K562 (cell line): ENCODE data around the gene AKAIN1.

Experiments used
- CCAR2 ChIP-seq: fragments of 200-400 bp; formaldehyde crosslinking; IDR thresholded peaks from 2 replicates; pipeline ENCODE4 v1.6.1; 2017; ENCODE audit warnings: mild to moderate bottlenecking, low read depth, low read length
- CEBPB ChIP-seq: fragments of 450-650 bp; IDR thresholded peaks from 2 replicates; pipeline ENCODE4 v1.6.1; 2016; ENCODE audit warnings: missing genetic modification characterization, missing compliant biosample characterization
- CHD7 ChIP-seq: fragments of 200-600 bp; sonication (generic); IDR thresholded peaks from one replicate; pipeline ENCODE4 v1.6.1; 2012; ENCODE audit warnings: mild to moderate bottlenecking, low read depth, low read length, inconsistent platforms
- E2F4 ChIP-seq: sonication (generic); formaldehyde crosslinking; IDR thresholded peaks from 2 replicates; pipeline ENCODE4 v1.8.0; 2022; ENCODE audit warnings: mild to moderate bottlenecking, low read depth, missing genetic modification reagents
- POLR2AphosphoS2 ChIP-seq: IDR thresholded peaks from 2 replicates; pipeline ENCODE4 v1.6.1; 2012; ENCODE audit warnings: low read length, improper control_type of control experiment
- SP1 ChIP-seq: sonication (generic); formaldehyde crosslinking; IDR thresholded peaks from 2 replicates; pipeline ENCODE4 v1.8.1; 2022; ENCODE audit warnings: mild to moderate bottlenecking, missing genetic modification reagents
- TEAD1 ChIP-seq, 2 experiments: fragments of 450-650 bp in 1 of 2; sonication (generic) in 1 of 2; formaldehyde crosslinking; IDR thresholded peaks; 2 replicates each; pipeline versions ENCODE4 v1.4.0 to v1.8.0; 2020 to 2022; ENCODE audit warnings: mild to moderate bottlenecking in 2 of 2, missing genetic modification reagents in 1 of 2
- TEAD4 ChIP-seq, 2 experiments: sonication (generic) in 1 of 2; formaldehyde crosslinking in 1 of 2; IDR thresholded peaks; 2 replicates each; pipeline versions ENCODE4 v1.6.1 to v1.8.0; 2012 to 2022; ENCODE audit warnings: borderline replicate concordance in 1 of 2, inconsistent platforms in 1 of 2, low read length in 1 of 2, mild to moderate bottlenecking in 1 of 2, missing genetic modification reagents in 1 of 2
- TSHZ1 ChIP-seq: fragments of 250-450 bp; sonication (Bioruptor Pico); IDR thresholded peaks from 2 replicates; pipeline ENCODE4 v1.4.0; 2020; ENCODE audit warnings: mild to moderate bottlenecking, moderate library complexity
- ZBTB7A ChIP-seq: IDR thresholded peaks from 2 replicates; pipeline ENCODE4 v1.6.1; 2011; ENCODE audit warnings: low read depth, mild to moderate bottlenecking, low read length, moderate library complexity, borderline replicate concordance; ENCODE audit not compliant: control insufficient read depth
- ZFP36 ChIP-seq: fragments of 150-350 bp; IDR thresholded peaks from 2 replicates; pipeline ENCODE4 v1.6.1; 2018; ENCODE audit warnings: low read length, low read depth; ENCODE audit not compliant: partially characterized antibody
- ZNF408 ChIP-seq: fragments of 250-450 bp; sonication (Bioruptor Pico); IDR thresholded peaks from 2 replicates; pipeline ENCODE4 v1.4.0; 2020; ENCODE audit warnings: low read depth, mild to moderate bottlenecking, moderate library complexity
- TF ChIP-seq, protein P1 (sequence below), 3 experiments: IDR thresholded peaks in 2 of 3; conservative IDR thresholded peaks in 1 of 3; 2 replicates each; pipeline ENCODE4 v1.5.1; 2011 to 2012; ENCODE audit warnings: low read length in 3 of 3, mild to moderate bottlenecking in 3 of 3, control low read depth in 2 of 3, improper control_type of control experiment in 1 of 3, inconsistent platforms in 1 of 3, low read depth in 1 of 3, mixed read lengths in 1 of 3, moderate library complexity in 1 of 3; ENCODE audit not compliant: insufficient read depth in 2 of 3

DNA sequence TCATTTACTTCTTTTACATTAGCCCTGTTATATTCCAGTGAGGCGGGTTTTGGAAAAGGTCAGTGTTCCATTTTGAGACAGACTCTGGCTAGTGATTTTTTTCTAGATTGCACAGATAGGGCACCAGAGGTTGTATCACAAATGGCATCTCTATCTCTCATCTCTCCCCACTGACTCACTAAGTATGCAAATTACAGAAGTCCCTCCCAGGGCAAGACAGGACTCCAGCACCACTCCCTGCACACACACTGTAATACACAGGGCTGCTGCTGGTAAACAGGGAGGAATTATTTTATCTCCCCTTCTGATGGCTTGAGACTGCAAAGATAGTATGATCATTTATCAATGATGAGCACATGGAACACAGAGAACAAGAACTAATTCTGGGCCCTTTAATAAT lies 46.2 kb downstream of the AKAIN1 start:
- TF ChIP-seq TSHZ1 (no peak), SP1 (CRISPR knock-in tag) (no peak), CEBPB (tag) (no peak), ZFP36 (no peak), TEAD1 (CRISPR knock-in tag; IDR thresholded peaks at IDR 0.05) (no peak), CHD7 (no peak), TEAD4 (IDR thresholded peaks at IDR 0.05; ENCODE audit: low read length) (no peak), TEAD4 (CRISPR knock-in tag; IDR thresholded peaks at IDR 0.05; ENCODE audit: borderline replicate concordance) (no peak), ZNF408 (CRISPR knock-in tag) (no peak), ZBTB7A (no peak), CCAR2 (no peak), POLR2AphosphoS2 (no peak), E2F4 (CRISPR knock-in tag) (no peak)
- TF ChIP-seq, protein P1, sequence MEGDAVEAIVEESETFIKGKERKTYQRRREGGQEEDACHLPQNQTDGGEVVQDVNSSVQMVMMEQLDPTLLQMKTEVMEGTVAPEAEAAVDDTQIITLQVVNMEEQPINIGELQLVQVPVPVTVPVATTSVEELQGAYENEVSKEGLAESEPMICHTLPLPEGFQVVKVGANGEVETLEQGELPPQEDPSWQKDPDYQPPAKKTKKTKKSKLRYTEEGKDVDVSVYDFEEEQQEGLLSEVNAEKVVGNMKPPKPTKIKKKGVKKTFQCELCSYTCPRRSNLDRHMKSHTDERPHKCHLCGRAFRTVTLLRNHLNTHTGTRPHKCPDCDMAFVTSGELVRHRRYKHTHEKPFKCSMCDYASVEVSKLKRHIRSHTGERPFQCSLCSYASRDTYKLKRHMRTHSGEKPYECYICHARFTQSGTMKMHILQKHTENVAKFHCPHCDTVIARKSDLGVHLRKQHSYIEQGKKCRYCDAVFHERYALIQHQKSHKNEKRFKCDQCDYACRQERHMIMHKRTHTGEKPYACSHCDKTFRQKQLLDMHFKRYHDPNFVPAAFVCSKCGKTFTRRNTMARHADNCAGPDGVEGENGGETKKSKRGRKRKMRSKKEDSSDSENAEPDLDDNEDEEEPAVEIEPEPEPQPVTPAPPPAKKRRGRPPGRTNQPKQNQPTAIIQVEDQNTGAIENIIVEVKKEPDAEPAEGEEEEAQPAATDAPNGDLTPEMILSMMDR (IDR thresholded peaks at IDR 0.05 in 2 of 3, conservative IDR thresholded peaks at IDR 0.05 in 1 of 3; ENCODE audit: insufficient read depth in 2 of 3, low read depth in 1 of 3, low read length in 3 of 3) = no peak
